HG02763 (cell line): ENCODE data around the gene NHEJ1.

Source experiments
- ATAC-seq: cut with Tn5 transposase; IDR thresholded peaks from one replicate; pipeline ENCODE4 v1.9.1; 2021; ENCODE audit warnings: mild to moderate bottlenecking, moderate library complexity; ENCODE audit not compliant: unreplicated experiment

NHEJ1 gene

DNA sequence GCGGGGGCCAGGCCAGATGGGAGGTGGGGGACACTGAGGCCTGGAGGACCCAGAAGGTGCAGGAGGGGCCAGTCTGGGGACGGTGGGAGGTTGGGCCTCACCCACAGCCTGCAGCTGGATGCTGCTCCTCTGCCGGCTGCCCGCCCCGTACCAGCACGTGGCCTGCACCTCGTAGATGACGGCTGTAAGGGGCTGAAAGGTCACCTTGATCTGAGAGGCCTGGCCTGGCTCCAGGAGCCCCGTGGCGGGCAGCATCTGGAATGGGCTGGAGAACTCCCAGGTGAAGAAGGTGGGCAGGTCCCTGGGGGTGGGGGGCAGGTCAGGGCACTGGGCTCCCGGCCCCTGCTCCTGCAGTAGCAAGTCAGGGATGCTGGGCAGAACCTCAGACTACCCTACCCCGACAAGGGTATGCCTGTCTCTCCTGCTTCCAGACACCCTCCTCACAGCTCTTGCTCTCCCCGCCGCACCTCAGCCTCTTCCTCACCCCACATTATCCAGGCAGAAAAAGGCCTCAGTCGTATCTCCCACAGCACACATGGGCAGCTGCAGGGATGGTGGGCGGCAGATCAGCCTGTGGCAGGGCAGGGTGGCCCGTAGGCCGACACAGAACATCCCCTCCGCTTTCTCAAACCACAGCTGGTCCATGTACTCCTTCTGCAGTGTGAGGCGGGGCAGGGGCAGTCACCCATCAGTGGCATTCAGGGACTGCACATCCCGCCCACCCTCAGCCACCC lies 129.4 kb downstream of the NHEJ1 start:
- ATAC-seq: no peak

DNA sequence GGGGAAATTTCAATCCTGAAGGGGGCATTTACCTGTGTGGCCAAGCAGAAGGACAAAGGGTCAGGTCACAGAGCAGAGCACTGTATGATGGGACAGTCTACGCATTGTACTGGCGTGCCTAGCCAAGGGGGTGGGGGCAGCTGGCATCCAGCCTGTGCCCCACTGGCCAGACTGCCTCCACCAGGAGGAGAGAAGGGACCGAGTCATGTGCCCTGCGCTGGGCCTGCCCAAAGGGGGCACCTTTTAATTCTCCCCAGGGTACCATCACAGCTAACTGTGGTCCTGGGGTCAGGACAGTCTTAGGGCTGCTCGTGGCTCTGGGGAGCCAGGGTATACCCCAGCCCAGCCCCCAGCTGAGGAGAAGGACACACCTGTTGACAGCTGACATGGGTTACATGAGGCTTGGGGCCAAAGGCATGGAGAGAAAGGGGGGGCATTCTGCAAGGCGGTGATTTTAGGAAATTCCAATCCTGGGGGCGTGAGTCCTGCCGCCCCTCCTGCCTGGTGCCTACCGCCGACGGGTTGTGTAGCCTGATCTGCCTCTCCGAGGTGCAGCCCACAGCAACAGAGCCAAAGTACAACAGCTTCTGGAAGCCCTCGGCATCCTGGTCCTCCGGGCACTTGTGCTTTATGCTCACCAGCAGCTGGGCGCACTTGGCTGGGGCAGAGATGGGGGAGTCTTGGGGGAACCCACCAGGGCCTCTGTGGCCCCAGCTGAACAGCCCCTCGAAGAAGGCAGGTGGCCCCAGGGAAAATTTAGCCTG lies 130.3 kb downstream of the NHEJ1 start:
- no peak for ATAC-seq

DNA sequence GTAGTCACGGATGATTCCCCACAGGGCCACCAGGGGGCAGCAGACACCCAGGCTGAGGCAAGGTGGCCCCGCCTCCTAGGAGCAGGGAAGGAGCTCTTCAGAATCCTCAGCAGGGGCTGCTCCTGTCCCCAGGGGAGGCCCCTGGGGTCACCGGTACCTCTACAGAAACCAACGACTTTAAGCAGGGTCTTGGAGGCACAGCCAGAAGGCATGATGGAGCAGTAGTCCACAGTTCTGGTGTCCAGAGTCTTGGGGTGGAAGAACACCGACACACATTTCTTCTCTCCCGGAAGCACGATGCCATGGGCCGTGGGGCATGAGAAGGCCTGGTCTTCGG lies 130.8 kb downstream of the NHEJ1 start:
- no peak for ATAC-seq

DNA sequence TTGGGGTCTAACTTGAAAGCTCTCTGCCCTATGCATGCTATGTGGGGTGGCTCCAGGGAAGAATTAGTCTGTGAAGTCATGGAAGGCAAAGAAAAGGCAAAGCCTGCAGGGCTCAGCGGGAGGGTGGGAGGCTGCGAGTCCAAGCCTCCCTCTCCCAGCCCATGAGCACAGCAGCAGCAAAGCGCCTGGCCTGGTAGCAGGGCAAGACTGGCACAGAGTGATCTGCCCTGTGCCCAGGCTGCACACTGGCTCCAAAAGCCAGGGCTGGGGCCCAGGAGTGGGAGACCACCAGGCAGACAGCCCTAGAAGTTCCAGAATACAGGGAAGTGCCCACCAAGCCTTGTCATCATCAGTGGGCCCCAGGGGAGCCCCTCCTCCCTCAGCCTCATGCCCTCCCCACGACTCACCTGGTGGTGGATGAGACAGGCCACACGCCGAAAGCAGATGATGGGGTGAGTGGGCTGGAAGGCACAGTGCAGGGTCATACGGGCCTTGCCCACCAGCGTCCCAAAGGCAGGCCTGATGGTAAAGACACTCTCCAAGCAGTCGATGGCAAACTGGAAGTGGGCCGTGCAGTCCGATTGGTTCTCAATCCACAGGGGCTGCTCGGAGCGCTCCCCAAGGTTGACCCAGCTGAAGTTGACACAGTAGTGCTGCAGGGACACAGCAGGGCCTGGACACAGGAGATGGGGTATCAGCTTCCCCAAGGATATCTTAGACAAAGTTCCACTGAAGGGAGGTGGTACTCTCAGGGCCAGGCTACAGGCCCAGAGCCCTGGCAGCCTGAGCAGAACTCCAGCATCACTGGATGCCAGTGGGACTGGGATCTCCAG lies 131.4 kb downstream of the NHEJ1 start:
- ATAC-seq: no peak

DNA sequence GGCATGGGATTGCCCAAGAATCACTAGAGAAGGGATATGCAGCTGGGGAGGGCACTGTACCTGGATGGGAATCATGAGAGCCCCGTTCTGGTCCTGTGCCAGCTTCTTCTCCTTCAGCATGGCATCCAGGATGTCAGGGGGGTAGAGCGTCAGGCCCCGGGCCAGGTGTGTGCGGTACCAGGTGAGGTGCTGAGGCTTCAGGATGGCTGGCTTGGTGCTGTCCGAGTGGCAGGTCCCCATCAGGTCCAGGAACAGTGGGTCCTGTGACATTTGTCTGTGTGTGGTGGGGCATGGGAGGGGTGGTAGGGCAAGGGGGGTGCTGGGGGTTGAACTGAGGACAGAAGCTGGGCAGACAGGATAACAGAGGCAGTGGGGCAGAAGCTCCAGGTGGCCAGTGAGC lies 132.5 kb downstream of the NHEJ1 start:
- ATAC-seq: no peak

DNA sequence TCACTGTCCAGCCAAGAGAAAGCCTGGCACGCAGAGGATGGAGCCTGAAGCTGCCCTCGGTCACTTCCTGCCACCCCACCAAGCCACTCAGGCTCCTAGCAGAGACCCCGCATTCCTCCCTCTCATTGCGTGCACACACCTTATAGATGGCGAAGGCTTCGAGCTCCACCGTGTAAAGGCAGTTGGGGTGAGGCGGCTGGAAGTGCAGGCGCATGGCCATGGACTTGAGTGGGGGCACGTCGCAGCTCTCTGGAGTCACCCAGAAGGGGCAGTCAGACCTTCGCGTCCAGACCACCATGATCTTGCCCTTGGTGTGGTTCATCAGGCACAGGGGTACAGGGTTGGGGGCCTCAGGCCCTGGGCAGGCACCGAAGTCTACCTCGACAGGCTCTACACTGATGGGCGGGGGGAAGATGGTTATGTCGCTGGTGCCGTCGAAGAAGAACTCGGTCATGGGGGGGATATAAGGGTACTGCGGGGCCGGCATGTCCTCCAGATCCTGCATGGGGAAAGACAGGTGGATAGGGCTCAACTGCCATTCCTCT lies 133.0 kb downstream of the NHEJ1 start:
- no peak for ATAC-seq

DNA sequence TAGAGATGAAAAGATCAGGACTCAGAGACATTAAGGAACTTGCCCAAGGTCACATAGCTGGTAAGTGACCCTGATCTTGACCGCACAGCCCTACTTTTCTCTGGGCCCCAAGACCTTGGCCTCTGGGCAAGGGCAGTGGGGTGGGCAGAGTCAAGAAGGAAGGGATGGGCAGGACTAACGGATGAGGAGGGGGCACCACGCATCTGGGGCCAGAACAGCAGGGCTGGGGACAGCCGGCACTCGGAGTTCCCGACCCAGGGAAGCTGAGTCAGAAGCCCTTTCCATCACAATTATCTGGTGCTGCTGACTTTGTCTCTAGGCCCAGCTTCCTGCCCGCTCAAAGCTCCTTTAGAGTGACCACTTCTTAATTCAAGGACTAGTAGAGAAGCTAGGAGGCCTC lies 133.7 kb downstream of the NHEJ1 start:
- no peak for ATAC-seq

DNA sequence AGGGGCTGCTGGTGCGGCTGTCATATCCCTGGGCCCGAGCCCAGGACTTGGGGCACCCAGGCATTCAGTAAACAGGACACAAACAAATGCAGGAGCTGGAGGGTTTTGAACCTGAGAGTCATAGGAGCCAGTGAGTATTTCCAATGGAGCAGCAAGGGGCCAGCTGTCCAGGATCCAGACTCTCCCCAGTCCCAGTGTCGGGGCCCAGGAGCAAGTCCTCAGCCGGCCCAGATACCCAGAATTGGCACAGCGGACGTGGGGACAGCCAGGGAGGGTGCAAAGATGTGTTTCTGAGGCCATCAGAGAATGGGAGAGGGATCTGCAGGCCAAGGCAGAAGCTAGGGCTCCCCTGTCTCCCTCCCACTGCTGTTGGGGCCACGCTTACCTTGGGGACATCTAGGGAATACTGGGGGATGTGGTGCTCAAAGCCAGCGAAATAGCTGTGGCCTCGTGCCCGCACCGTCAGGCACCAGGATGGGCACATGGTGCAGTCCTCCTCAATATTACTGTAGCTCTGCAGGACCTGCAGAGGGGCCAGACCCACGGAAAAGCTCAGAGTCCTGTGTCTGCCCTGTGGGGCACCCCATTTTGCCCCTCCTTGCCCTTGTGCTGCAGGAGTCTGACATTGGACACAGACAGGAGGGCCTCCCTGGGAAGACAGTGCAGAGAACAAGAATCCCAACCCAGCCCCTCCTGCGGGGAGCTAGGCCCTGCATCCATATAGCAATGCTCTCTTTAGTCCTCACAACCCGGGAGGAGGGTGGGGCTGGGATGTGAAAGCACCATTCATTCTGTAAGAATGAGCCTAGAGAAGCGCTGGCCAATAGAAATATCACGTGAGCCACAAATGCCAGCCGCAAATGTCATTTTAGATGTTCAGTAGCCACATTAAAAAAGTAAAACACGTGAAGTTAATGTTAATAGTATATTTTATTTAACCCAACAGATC lies 134.7 kb downstream of the NHEJ1 start:
- no peak for ATAC-seq
